ENCODE results near the gene CYP46A1. TPM values are rescaled to one million over a fixed set of nuclear protein-coding genes. Genes with fewer than 3 reads are reported as not detected.

The CYP46A1 gene
- total and polyA plus RNA-seq, 2 donors (not counting 1 experiment from before 2014, with no cell fraction given) = 0.11 to 0.33 TPM

- no peak overlapping the region for H3K4me2 ChIP-seq (ENCODE audit: extremely low read depth, insufficient read depth, low read length)
These were observed 71.8 kb downstream of the CYP46A1 start for GRCh38 chr14:99755629-99756603.

GRCh38 chr14:99756796-99757195 lies 72.7 kb downstream of the CYP46A1 start:
- Histone ChIP-seq H2AFZ (ENCODE audit: low read length) (no peak overlapping the region), H3K27ac (ENCODE audit: insufficient read depth, low read length) (peak overlapping the region; percentile 80), H3K4me3 (replicated peaks in 1 of 4; ENCODE audit: control extremely low read depth in 1 of 4, insufficient read depth in 1 of 4, low read depth in 3 of 4, low read length in 4 of 4) (no peak overlapping the region), H3K4me1 (ENCODE audit: control insufficient read depth, extremely low read depth, insufficient read depth, low read length) (peaks cover 48% of the 10 kb centered on the region), H3K79me2 (ENCODE audit: control insufficient read depth, insufficient read depth, low read length) (no peaks in the 10 kb centered on the region), H3K9ac (ENCODE audit: insufficient read depth, low read length) (peak overlapping the region; percentile 21), H3K4me2 (ENCODE audit: extremely low read depth, insufficient read depth, low read length) (no peak overlapping the region), H3K36me3 (ENCODE audit: control insufficient read depth, insufficient read depth, low read length) (no peaks in the 10 kb centered on the region), H4K20me1 (ENCODE audit: control insufficient read depth, extremely low read depth, insufficient read depth, low read length) (no peaks in the 10 kb centered on the region), H3K27me3 (ENCODE audit: control insufficient read depth, insufficient read depth, low read length) (no peaks in the 10 kb centered on the region), H3K9me3 (ENCODE audit: control insufficient read depth, insufficient read depth, low read depth, low read length) (no peaks in the 10 kb centered on the region)
- TF ChIP-seq EZH2 (IDR thresholded peaks at IDR 0.05; ENCODE audit: low read length, missing control alignments) = no peak
- no peak for TF ChIP-seq CTCF (conservative IDR thresholded peaks at IDR 0.05 in 1 of 2, IDR thresholded peaks at IDR 0.05 in 1 of 2; ENCODE audit: low read depth in 1 of 2, low read length in 2 of 2)
- DNase-seq (ENCODE audit: low read depth in 2 of 2) = peak in 1 of 2 donors; percentile 63

More at GRCh38 chr14:99755629-99756603, 71.8 kb downstream of the CYP46A1 start:
- no peaks in the 10 kb centered on the region for H3K27me3 ChIP-seq (ENCODE audit: control insufficient read depth, insufficient read depth, low read length)
- no peaks in the 10 kb centered on the region for H3K79me2 ChIP-seq (ENCODE audit: control insufficient read depth, insufficient read depth, low read length)
- H3K27ac ChIP-seq (ENCODE audit: insufficient read depth, low read length) = peak overlapping the region; percentile 80
- no peaks in the 10 kb centered on the region for H3K9me3 ChIP-seq (ENCODE audit: control insufficient read depth, insufficient read depth, low read depth, low read length)
- H4K20me1 ChIP-seq (ENCODE audit: control insufficient read depth, extremely low read depth, insufficient read depth, low read length) = no peaks in the 10 kb centered on the region
- H2AFZ ChIP-seq (ENCODE audit: low read length) = no peak overlapping the region
- no peak overlapping the region for H3K9ac ChIP-seq (ENCODE audit: insufficient read depth, low read length)
- H3K4me3 ChIP-seq (replicated peaks in 1 of 4; ENCODE audit: control extremely low read depth in 1 of 4, insufficient read depth in 1 of 4, low read depth in 3 of 4, low read length in 4 of 4) = no peak overlapping the region
- H3K36me3 ChIP-seq (ENCODE audit: control insufficient read depth, insufficient read depth, low read length) = no peaks in the 10 kb centered on the region
- peaks cover 51% of the 10 kb centered on the region for H3K4me1 ChIP-seq (ENCODE audit: control insufficient read depth, extremely low read depth, insufficient read depth, low read length)
- TF ChIP-seq EZH2 (IDR thresholded peaks at IDR 0.05; ENCODE audit: low read length, missing control alignments) (no peak), CTCF (conservative IDR thresholded peaks at IDR 0.05 in 1 of 2, IDR thresholded peaks at IDR 0.05 in 1 of 2; ENCODE audit: low read depth in 1 of 2, low read length in 2 of 2) (no peak)
- peak; percentile 93 to 94 for DNase-seq (ENCODE audit: low read depth in 2 of 2)

DNA sequence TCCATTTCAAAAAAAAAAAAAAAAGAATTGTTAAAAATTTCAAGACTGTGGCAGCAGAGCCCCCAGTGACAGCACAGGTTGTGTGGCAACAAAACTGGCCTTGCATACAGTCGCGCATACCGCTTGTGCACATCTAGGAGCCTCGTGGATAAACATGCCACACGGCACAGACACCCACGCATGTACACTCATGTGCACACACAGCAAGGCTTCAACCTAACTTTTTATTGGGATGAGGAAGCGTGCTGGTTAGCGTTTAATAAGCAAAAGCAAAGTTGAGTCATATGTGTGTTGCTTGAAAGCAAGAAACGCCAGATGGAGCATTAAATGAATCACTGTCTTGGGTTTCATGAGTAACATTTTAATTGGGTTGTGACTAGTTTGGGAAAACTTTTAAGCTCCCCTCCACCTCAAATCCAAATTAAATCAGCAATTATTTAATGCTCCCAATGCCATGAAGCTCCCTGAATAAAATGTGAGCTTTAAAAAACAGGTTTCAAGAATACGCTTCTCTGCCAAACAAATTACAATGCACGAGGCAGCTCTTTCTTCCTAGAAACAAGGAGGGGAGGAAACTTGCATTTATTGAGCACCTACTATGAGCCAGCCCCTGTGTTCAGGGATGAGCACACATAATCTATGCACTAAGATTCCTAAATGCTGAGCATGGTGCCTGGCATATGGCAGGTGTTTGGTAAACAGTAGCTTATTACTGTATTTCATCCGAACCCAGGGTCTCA lies 73.4 kb downstream of the CYP46A1 start:
- peaks cover 41% of the 10 kb centered on the region for H3K4me1 ChIP-seq (ENCODE audit: control insufficient read depth, extremely low read depth, insufficient read depth, low read length)
- no peaks in the 10 kb centered on the region for H3K27me3 ChIP-seq (ENCODE audit: control insufficient read depth, insufficient read depth, low read length)
- no peak overlapping the region for H3K4me3 ChIP-seq (replicated peaks in 1 of 4; ENCODE audit: control extremely low read depth in 1 of 4, insufficient read depth in 1 of 4, low read depth in 3 of 4, low read length in 4 of 4)
- peak; percentile 96 to 99 for DNase-seq (ENCODE audit: low read depth in 2 of 2)
- no peak for TF ChIP-seq CTCF (conservative IDR thresholded peaks at IDR 0.05 in 1 of 2, IDR thresholded peaks at IDR 0.05 in 1 of 2; ENCODE audit: low read depth in 1 of 2, low read length in 2 of 2)
- no peak for TF ChIP-seq EZH2 (IDR thresholded peaks at IDR 0.05; ENCODE audit: low read length, missing control alignments)
- no peaks in the 10 kb centered on the region for H4K20me1 ChIP-seq (ENCODE audit: control insufficient read depth, extremely low read depth, insufficient read depth, low read length)
- H3K27ac ChIP-seq (ENCODE audit: insufficient read depth, low read length) = peak overlapping the region; percentile 83
- no peak overlapping the region for H2AFZ ChIP-seq (ENCODE audit: low read length)
- H3K36me3 ChIP-seq (ENCODE audit: control insufficient read depth, insufficient read depth, low read length) = no peaks in the 10 kb centered on the region
- H3K9ac ChIP-seq (ENCODE audit: insufficient read depth, low read length) = no peak overlapping the region
- H3K9me3 ChIP-seq (ENCODE audit: control insufficient read depth, insufficient read depth, low read depth, low read length) = no peaks in the 10 kb centered on the region
- H3K4me2 ChIP-seq (ENCODE audit: extremely low read depth, insufficient read depth, low read length) = peak overlapping the region; percentile 26
- no peaks in the 10 kb centered on the region for H3K79me2 ChIP-seq (ENCODE audit: control insufficient read depth, insufficient read depth, low read length)
